Measurements from ENCODE around the gene TUFM. TPM values are rescaled to one million over a fixed set of nuclear protein-coding genes. Genes with fewer than 3 reads are reported as not detected.

TUFM gene
- total RNA-seq, 1 experiment from 2014 or later: 361 TPM

GRCh38 chr16:28866454-28866804, 20.3 kb upstream of the TUFM start:
- Histone ChIP-seq H2AFZ (ENCODE audit: low read depth, low read length, poor library complexity, severe bottlenecking) (no peak overlapping the region), H3K27ac (ENCODE audit: low read depth, low read length) (no peak overlapping the region), H3K79me2 (ENCODE audit: insufficient read depth, low read length) (peaks cover 52% of the 10 kb centered on the region), H4K20me1 (ENCODE audit: insufficient read depth) (no peaks in the 10 kb centered on the region), H3K27me3 (ENCODE audit: insufficient read depth, low read length) (no peaks in the 10 kb centered on the region), H3K9me3 (ENCODE audit: control insufficient read depth in 1 of 2, insufficient read depth in 1 of 2, low read depth in 1 of 2, low read length in 2 of 2) (no peaks in the 10 kb centered on the region), H3K4me2 (ENCODE audit: low read length) (no peak overlapping the region), H3K4me1 (ENCODE audit: control insufficient read depth in 1 of 2, insufficient read depth in 2 of 2, low read length in 2 of 2) (peaks cover 16 to 21% of the 10 kb centered on the region in 2 experiments), H3K36me3 (ENCODE audit: control insufficient read depth in 1 of 2, insufficient read depth in 2 of 2, low read length in 2 of 2) (peaks cover 21 to 22% of the 10 kb centered on the region in 2 experiments), H3K9ac (ENCODE audit: low read length) (no peak overlapping the region), H3K9me2 (ENCODE audit: insufficient read depth) (no peaks in the 10 kb centered on the region), H3K4me3 (replicated peaks in 1 of 2; ENCODE audit: low read depth in 1 of 2, low read length in 2 of 2) (no peak overlapping the region)
- no peak for DNase-seq (ENCODE audit: low read depth, low spot score)
- no TSS peak for BruUV-seq (replicated peaks)
- intact Hi-C loops (cut with micrococcal nuclease): no loop called here
- TF ChIP-seq JUND (IDR thresholded peaks at IDR 0.05) (no peak), RAD21 (IDR thresholded peaks at IDR 0.05; ENCODE audit: low read depth) (no peak), EGR1 (IDR thresholded peaks at IDR 0.05; ENCODE audit: low read depth) (no peak), EZH2 (IDR thresholded peaks at IDR 0.05) (no peak), EZH2phosphoT487 (IDR thresholded peaks at IDR 0.05; ENCODE audit: borderline replicate concordance) (no peak), SRF (IDR thresholded peaks at IDR 0.05; ENCODE audit: low read depth) (no peak), CEBPB (IDR thresholded peaks at IDR 0.05; ENCODE audit: low read depth) (no peak), ZFX (IDR thresholded peaks at IDR 0.05) (no peak), POLR2A (IDR thresholded peaks at IDR 0.05; ENCODE audit: borderline replicate concordance, extremely low read depth, insufficient read depth, insufficient read length) (no peak), TCF7L2 (IDR thresholded peaks at IDR 0.05; ENCODE audit: borderline replicate concordance, extremely low read depth, insufficient read depth, insufficient read length) (no peak), POLR2AphosphoS5 (IDR thresholded peaks at IDR 0.05; ENCODE audit: low read depth, low read length) (no peak), SIN3A (IDR thresholded peaks at IDR 0.05; ENCODE audit: low read depth) (no peak), FOSL1 (IDR thresholded peaks at IDR 0.05; ENCODE audit: low read depth) (no peak), ZNF274 (IDR thresholded peaks at IDR 0.05; ENCODE audit: low read depth, low read length) (no peak), YY1 (IDR thresholded peaks at IDR 0.05; ENCODE audit: extremely low read depth, insufficient replicate concordance, low read depth, low read length) (no peak), SP1 (IDR thresholded peaks at IDR 0.05; ENCODE audit: low read depth) (no peak), ZBTB33 (IDR thresholded peaks at IDR 0.05; ENCODE audit: extremely low read depth, insufficient replicate concordance, low read length) (no peak), ELF1 (IDR thresholded peaks at IDR 0.05; ENCODE audit: borderline replicate concordance, low read depth) (no peak)
- CTCF ChIA-PET: no interaction called here
- no peak for ATAC-seq
- POLR2A ChIA-PET: interaction anchor here (1.2 kb wide), 1 partner anchor 12 kb away, joined by 3 read pairs; no protein-coding TSS in a partner anchor
- RAD21 ChIA-PET (ENCODE audit: low non-redundant PET in 1 of 2, low total read pairs in 2 of 2, uncharacterized antibody in 2 of 2, unreplicated experiment in 2 of 2): no interaction called here

Measured in HCT116 (cell line).